ENCODE measurements around the gene LAMC2. TPM values are rescaled to one million over a fixed set of nuclear protein-coding genes. Genes with fewer than 3 reads are reported as not detected.

LAMC2 gene
- total and polyA plus RNA-seq, 2 of the 8 experiments (the other 6 are each of a cell fraction or from before 2014, with no cell fraction given): 4.6 to 12.9 TPM

DNA sequence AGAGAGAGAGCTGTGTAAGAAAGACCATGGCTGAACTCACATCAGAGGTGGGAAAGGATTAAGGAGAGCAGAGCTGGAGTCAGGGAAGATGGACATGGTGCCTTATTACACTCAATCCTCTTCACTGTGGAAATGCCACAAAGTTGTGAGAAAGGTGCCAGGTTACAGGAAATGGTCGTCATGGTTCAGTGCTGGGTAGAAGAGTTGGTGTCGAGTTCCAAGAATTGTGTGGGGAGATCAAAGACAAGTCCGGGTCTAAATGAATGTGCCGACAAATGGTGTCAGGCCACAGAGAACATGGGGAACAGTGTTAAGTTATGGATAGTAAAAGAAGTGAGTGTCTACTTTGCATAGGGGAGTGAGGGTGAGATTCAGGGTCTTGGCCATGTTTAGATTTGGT, 40.9 kb downstream of the LAMC2 start:
- ChIA-PET CTCF (ENCODE audit: partially characterized antibody) (interaction anchor here (0.9 to 8.9 kb wide), 20 partner anchors 10 to 627 kb away, joined by 3 to 86 read pairs (median 5); partner anchors contain the start of gene LAMC2), POLR2A (ENCODE audit: partially characterized antibody) (no interaction called here)
- no peak overlapping the region for H2BK20ac ChIP-seq (ENCODE audit: low read length)
- peaks cover 0 to 11% (median 5%) of the 10 kb centered on the region in 4 experiments; a peak in 6 of 7 replicates for H3K4me1 ChIP-seq (replicated peaks in 1 of 4; ENCODE audit: control insufficient read depth in 3 of 4, insufficient read depth in 4 of 4, low read length in 3 of 4)
- H4K20me1 ChIP-seq (replicated peaks in 1 of 2; ENCODE audit: control insufficient read depth in 1 of 2, insufficient read depth in 2 of 2, low read length in 2 of 2): no peaks in the 10 kb centered on the region
- 0 out of 2 replicates have a peak overlapping the region, but pooled peaks have one; percentile 29 for H3K18ac ChIP-seq (ENCODE audit: extremely low read depth, low read length)
- no peak overlapping the region for H3K14ac ChIP-seq (ENCODE audit: insufficient read length)
- H3K23ac ChIP-seq (ENCODE audit: insufficient read length): no peak overlapping the region
- H2AFZ ChIP-seq (ENCODE audit: low read length): no peak overlapping the region
- no peaks in the 10 kb centered on the region for H3K79me2 ChIP-seq (ENCODE audit: control insufficient read depth in 1 of 2, insufficient read depth in 2 of 2, low read length in 2 of 2)
- no peak overlapping the region for H4K5ac ChIP-seq (ENCODE audit: insufficient read length, low read depth, low read length)
- H3K23me2 ChIP-seq (ENCODE audit: low read depth, low read length): no peaks in the 10 kb centered on the region
- no peak overlapping the region for H2BK120ac ChIP-seq (replicated peaks; ENCODE audit: low read depth, low read length)
- H2BK5ac ChIP-seq (ENCODE audit: low read depth, low read length): peak overlapping the region; percentile 45; the same call in 1 of the 2 replicates
- H3K4me2 ChIP-seq (ENCODE audit: insufficient read depth in 1 of 2, low read depth in 2 of 2, low read length in 2 of 2): no peak overlapping the region
- H3K79me1 ChIP-seq (ENCODE audit: low read depth, low read length): no peaks in the 10 kb centered on the region
- no peaks in the 10 kb centered on the region for H3K9me3 ChIP-seq (ENCODE audit: insufficient read depth in 2 of 2, low read depth in 1 of 2, low read length in 1 of 2)
- no peak overlapping the region for H2BK12ac ChIP-seq (ENCODE audit: low read depth, low read length)
- H3K4ac ChIP-seq (replicated peaks; ENCODE audit: insufficient read length, low read depth, low read length): no peak overlapping the region
- H3K27ac ChIP-seq (ENCODE audit: low read depth, low read length): no peak overlapping the region
- H4K8ac ChIP-seq (ENCODE audit: extremely low read depth, insufficient read depth, low read length): no peak overlapping the region
- no peaks in the 10 kb centered on the region for H3K36me3 ChIP-seq (ENCODE audit: control insufficient read depth in 2 of 4, insufficient read depth in 4 of 4, low read length in 3 of 4)
- 78% methylated on average over 4 of the region's 4 CpGs; no CpG with 5 or more reads in 1 of the 2 experiments for WGBS, 2 experiments (ENCODE audit: extremely low coverage in 1 of 2, insufficient coverage in 1 of 2, insufficient read length in 1 of 2, insufficient replicate concordance in 2 of 2, low coverage in 1 of 2, low lambda C conversion rate in 2 of 2, missing lambda C conversion rate in 1 of 2)
- FAIRE-seq: no peak
- H3K27me3 ChIP-seq (replicated peaks in 1 of 4; ENCODE audit: control insufficient read depth in 3 of 4, extremely low read depth in 1 of 4, insufficient read depth in 3 of 4, low read length in 3 of 4): no peaks in the 10 kb centered on the region
- no peak overlapping the region for H3K56ac ChIP-seq (replicated peaks; ENCODE audit: insufficient read length, low read depth, low read length)
- no peak overlapping the region for H3K9ac ChIP-seq (replicated peaks in 1 of 4; ENCODE audit: extremely low read depth in 1 of 4, low read depth in 3 of 4, low read length in 3 of 4)
- no peak overlapping the region for H4K91ac ChIP-seq (replicated peaks; ENCODE audit: insufficient read length, low read length)
- no peak overlapping the region for H2BK15ac ChIP-seq (ENCODE audit: low read length)
- DNase-seq (ENCODE audit: low read depth in 1 of 2, low spot score in 2 of 2): no peak
- no peak overlapping the region for H2AK5ac ChIP-seq (ENCODE audit: low read depth, low read length)
- H3K4me3 ChIP-seq (ENCODE audit: extremely low read depth in 1 of 4, insufficient read depth in 2 of 4, low read depth in 3 of 4, low read length in 4 of 4): no peak overlapping the region
- TF ChIP-seq BCL11A (IDR thresholded peaks at IDR 0.05; ENCODE audit: low read depth in 2 of 2, low read length in 2 of 2) (no peak), SRF (IDR thresholded peaks at IDR 0.05; ENCODE audit: low read depth, low read length) (no peak), CEBPB (IDR thresholded peaks at IDR 0.05; ENCODE audit: low read depth, low read length) (no peak), CHD2 (IDR thresholded peaks at IDR 0.05; ENCODE audit: low read length) (no peak), GTF2F1 (IDR thresholded peaks at IDR 0.05; ENCODE audit: borderline replicate concordance, low read depth, low read length) (no peak), TAF7 (optimal IDR thresholded peaks at IDR 0.05; ENCODE audit: borderline replicate concordance, low read depth, low read length) (no peak), SIN3A (conservative IDR thresholded peaks at IDR 0.05 in 1 of 2, IDR thresholded peaks at IDR 0.05 in 1 of 2; ENCODE audit: low read depth in 1 of 2, low read length in 2 of 2) (no peak), TCF12 (IDR thresholded peaks at IDR 0.05; ENCODE audit: low read depth, low read length) (no peak), GABPA (IDR thresholded peaks at IDR 0.05; ENCODE audit: borderline replicate concordance, insufficient read depth, low read length) (no peak), RNF2 (IDR thresholded peaks at IDR 0.05; ENCODE audit: borderline replicate concordance, low read depth, low read length, missing control alignments, poor library complexity, severe bottlenecking) (no peak), BRCA1 (IDR thresholded peaks at IDR 0.05; ENCODE audit: low read depth, low read length) (no peak)
- TF ChIP-seq, protein P1, sequence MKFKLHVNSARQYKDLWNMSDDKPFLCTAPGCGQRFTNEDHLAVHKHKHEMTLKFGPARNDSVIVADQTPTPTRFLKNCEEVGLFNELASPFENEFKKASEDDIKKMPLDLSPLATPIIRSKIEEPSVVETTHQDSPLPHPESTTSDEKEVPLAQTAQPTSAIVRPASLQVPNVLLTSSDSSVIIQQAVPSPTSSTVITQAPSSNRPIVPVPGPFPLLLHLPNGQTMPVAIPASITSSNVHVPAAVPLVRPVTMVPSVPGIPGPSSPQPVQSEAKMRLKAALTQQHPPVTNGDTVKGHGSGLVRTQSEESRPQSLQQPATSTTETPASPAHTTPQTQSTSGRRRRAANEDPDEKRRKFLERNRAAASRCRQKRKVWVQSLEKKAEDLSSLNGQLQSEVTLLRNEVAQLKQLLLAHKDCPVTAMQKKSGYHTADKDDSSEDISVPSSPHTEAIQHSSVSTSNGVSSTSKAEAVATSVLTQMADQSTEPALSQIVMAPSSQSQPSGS (IDR thresholded peaks at IDR 0.05; ENCODE audit: low read length): no peak
